ENCODE data around the gene WDR4.
A peak's percentile ranks its signal among the peaks of the same experiment; 100 is the strongest.
"Not testable (repeated sequence)": the region's sequence is repeated elsewhere in the genome, so short reads cannot be mapped to it uniquely, and the experiment has no call there.

The WDR4 gene

GRCh38 chr21:42878993-42879787 is at the start of gene WDR4:
Gene WDR4 (minus strand): TSS chr21:42879539. CDS start chr21:42879495, 44 bp downstream.
- peak; percentile 99 for DNase-seq (ENCODE audit: low read depth)

- not testable (repeated sequence) for DNase-seq (ENCODE audit: low read depth)
Measured at GRCh38 chr21:42927474-42928200, 48.3 kb upstream of the WDR4 start.

GRCh38 chr21:42925114-42925926 is 46.0 kb upstream of the WDR4 start, which contains the start of gene ERVH48-1:
Gene ERVH48-1 (minus strand): TSS chr21:42925630. CDS start chr21:42919006, 6,624 bp downstream.
- no peak for DNase-seq (ENCODE audit: low read depth)

GRCh38 chr21:42924433-42924751 is 45.1 kb upstream of the WDR4 start:
- no peak for DNase-seq (ENCODE audit: low read depth)

GRCh38 chr21:42923553-42924432 is 44.5 kb upstream of the WDR4 start:
- peak; percentile 15 for DNase-seq (ENCODE audit: low read depth)

GRCh38 chr21:42922918-42923317 is 43.6 kb upstream of the WDR4 start:
- no peak for DNase-seq (ENCODE audit: low read depth)

- DNase-seq (ENCODE audit: low read depth), result no peak
Measured at GRCh38 chr21:42921927-42922326, 42.6 kb upstream of the WDR4 start.

GRCh38 chr21:42918291-42918690 is 39.0 kb upstream of the WDR4 start:
- no peak for DNase-seq (ENCODE audit: low read depth)

GRCh38 chr21:42913476-42913875 is 34.1 kb upstream of the WDR4 start:
- DNase-seq (ENCODE audit: low read depth), result no peak

- DNase-seq (ENCODE audit: low read depth), result not testable (repeated sequence)
Measured at GRCh38 chr21:42911920-42912319, 32.6 kb upstream of the WDR4 start.

GRCh38 chr21:42908484-42908883 is 29.1 kb upstream of the WDR4 start:
- DNase-seq (ENCODE audit: low read depth), result not testable (repeated sequence)

GRCh38 chr21:42906233-42906632 is 26.9 kb upstream of the WDR4 start:
- no peak for DNase-seq (ENCODE audit: low read depth)

GRCh38 chr21:42905195-42905594 is 25.9 kb upstream of the WDR4 start:
- no peak for DNase-seq (ENCODE audit: low read depth)

GRCh38 chr21:42903817-42904216 is 24.5 kb upstream of the WDR4 start:
- DNase-seq (ENCODE audit: low read depth), result no peak

- no peak for DNase-seq (ENCODE audit: low read depth)
Measured at GRCh38 chr21:42900446-42900845, 21.1 kb upstream of the WDR4 start.

GRCh38 chr21:42892931-42893755 is 13.8 kb upstream of the WDR4 start, which contains the start of gene NDUFV3:
Gene NDUFV3 (plus strand): TSS chr21:42893309. CDS start chr21:42893334, 25 bp downstream.
- peak; percentile 100 for DNase-seq (ENCODE audit: low read depth)

GRCh38 chr21:42892582-42892930 is 13.2 kb upstream of the WDR4 start:
- no peak for DNase-seq (ENCODE audit: low read depth)

- DNase-seq (ENCODE audit: low read depth), result no peak
Measured at GRCh38 chr21:42887326-42887725, 8.0 kb upstream of the WDR4 start.

- DNase-seq (ENCODE audit: low read depth), result no peak
Measured at GRCh38 chr21:42883921-42884320, 4.6 kb upstream of the WDR4 start.

GRCh38 chr21:42880352-42880751 is 1.0 kb upstream of the WDR4 start:
- DNase-seq (ENCODE audit: low read depth), result no peak

- DNase-seq (ENCODE audit: low read depth), result no peak
Measured at GRCh38 chr21:42878678-42878992, 704 bp downstream of the WDR4 start.
